ENCODE measurements around the gene ADIRF. TPM values are rescaled to one million over a fixed set of nuclear protein-coding genes. Genes with fewer than 3 reads are reported as not detected.
"Not testable (repeated sequence)": the region's sequence is repeated elsewhere in the genome, so short reads cannot be mapped to it uniquely, and the experiment has no call there.

ADIRF gene
- 543 TPM for total RNA-seq
- long read RNA-seq, transcript ADIRF-201 (3 exons, 917 nt), result major isoform, 88 of 100 reads
- long read RNA-seq, partial matches to known transcripts, result 0 of 100 reads
- long read RNA-seq, other reads (novel, unspliced or antisense), result 11 of 100 reads

GRCh38 chr10:86968271-86968993 lies at the start of gene ADIRF:
ADIRF (plus strand) TSS chr10:86968482; CDS start chr10:86968545, 63 bp downstream.
- peak; percentile 91 for DNase-seq (ENCODE audit: low spot score)

DNA sequence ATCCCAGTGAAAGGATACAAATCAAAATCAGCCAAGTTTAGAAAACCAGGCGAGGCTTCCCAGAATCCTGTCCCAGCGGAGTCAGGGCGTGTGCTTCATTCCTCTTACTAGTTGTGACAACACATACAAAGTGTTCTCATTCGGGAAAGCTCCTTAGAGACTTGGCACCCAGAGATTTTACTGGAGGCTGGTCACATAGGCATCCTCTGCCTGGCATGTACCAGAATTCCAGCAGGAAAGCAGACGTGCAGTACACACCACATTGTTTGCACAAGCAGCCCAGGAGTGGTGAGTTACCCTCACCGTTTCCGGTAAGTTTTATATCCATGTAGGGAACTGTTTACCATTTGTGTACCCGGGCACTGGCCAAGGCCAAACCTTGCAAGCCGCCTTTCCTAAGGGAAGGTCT lies 45.7 kb upstream of the ADIRF start:
- no peak for DNase-seq (ENCODE audit: low spot score)

- no peak for DNase-seq (ENCODE audit: low spot score)
Observed at GRCh38 chr10:86929468-86930380, 38.6 kb upstream of the ADIRF start.

DNA sequence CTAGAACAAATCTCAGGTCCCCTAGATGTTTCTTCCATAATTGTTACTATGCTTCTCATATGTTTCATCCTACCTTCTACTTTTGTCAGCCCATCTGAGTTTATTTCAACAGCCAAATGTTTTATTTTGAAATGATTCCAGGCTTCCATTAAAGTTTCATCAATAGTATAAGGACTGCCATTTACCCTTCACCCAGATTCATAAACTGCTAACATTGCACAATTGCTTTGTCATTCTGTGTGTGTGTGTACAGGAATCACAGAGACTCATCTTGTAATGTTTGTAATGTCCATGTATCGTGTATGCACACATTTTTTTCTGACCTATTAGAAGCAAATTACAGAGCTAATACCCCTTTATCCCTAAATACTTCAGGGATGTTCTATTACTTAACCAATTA lies 36.4 kb upstream of the ADIRF start:
- DNase-seq (ENCODE audit: low spot score), result no peak

GRCh38 chr10:86932674-86933073 lies 35.6 kb upstream of the ADIRF start:
- DNase-seq (ENCODE audit: low spot score), result no peak

GRCh38 chr10:86934162-86934711 lies 34.0 kb upstream of the ADIRF start:
- DNase-seq (ENCODE audit: low spot score), result not testable (repeated sequence)

GRCh38 chr10:86936661-86937501 lies 31.4 kb upstream of the ADIRF start:
- DNase-seq (ENCODE audit: low spot score), result peak; percentile 77

DNA sequence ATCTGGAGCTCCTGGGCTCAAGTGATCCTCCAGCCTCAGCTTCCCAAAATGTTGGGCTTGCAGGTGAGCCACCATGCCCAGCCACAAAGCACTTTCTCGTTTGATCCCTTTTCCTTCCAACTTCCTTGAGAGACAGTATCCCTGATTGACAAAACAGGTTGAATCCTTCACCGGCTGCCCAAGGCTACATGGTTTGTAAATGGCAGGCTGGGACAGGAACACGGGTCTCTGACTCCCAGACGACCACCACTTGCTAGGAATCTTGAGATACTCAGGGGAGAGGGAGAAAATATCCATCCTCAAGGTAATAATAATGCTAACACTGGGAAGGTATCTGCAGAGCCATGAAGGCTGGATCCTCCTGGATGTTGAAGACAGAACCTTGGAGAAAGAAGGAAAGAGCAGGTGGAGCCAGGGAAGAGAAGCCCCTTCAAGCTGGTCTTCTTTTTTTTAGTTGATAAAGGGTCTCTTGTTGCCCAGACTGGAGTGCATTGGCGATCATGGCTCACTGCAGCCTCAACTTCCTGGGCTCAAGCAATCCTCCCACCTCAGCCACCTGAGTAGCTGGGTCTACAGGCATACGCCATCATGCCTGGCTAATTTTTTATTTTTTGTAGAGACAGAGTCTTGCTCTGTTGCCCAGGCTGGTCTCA lies 30.7 kb upstream of the ADIRF start:
- DNase-seq (ENCODE audit: low spot score), result peak; percentile 45

DNA sequence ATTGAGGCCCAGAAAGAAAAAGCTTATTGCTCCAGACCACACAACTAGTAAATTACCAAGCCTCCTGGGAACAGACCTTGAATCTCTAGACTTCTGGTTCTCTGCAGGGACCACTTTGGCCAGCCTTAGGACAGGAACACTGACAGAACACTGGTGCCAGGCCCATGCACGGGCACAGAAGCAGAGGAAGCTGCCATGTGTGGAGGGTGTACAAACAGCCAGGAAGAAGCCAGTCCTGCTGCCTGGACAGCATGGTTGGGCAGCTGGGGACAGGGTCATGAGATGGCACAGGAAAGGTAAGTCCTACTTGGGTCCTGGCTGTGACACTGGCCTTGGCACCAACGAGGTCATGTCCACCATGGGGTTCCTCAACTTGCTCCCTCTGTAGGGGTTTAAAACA lies 30.0 kb upstream of the ADIRF start:
- peak; percentile 41 for DNase-seq (ENCODE audit: low spot score)

- peak; percentile 33 for DNase-seq (ENCODE audit: low spot score)
Observed at GRCh38 chr10:86940076-86940475, 28.2 kb upstream of the ADIRF start.

- peak; percentile 84 for DNase-seq (ENCODE audit: low spot score)
Observed at GRCh38 chr10:86940677-86941076, 27.6 kb upstream of the ADIRF start.

DNA sequence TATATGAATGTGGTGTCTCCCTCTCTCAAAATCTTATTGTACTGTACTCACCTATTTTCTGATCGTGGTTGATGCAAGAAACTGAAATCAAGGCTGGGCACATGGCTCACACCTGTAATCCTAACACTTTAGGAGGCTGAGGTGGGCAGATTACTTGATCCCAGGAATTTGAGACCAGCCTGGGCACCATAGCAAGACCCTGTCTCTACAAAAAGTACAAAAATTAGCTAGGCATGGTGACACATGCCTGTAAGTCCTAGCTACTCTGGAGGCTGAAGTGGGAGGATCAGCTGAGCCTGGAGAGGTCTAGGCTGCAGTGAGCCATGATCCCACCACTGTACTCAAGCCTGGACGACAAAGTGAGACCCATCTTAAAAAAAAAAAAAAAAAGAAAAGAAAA lies 26.9 kb upstream of the ADIRF start:
- DNase-seq (ENCODE audit: low spot score), result no peak

DNA sequence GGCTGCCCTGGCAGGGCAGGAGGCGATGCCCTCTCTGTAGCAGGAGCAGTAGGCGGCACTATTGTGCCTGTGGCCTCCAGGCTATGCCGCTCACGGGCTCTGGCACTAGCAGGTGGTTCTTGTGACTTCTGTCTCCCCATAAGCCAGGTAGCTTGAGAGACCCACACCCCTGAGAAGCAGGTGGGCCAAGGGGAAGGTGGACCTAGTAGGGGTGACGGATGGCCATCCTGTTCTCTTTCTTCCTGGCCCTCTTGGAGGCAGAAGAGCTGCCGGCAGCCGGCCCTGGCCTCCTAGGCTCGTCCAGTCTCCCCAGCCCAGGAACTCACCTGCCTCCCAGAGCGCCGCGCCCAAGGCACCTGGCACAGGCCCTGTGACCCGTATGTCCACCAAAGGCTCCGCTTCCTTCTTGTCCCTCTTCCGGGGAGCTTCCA lies 26.3 kb upstream of the ADIRF start:
- DNase-seq (ENCODE audit: low spot score), result no peak

GRCh38 chr10:86942441-86943315 lies 25.6 kb upstream of the ADIRF start:
- peak; percentile 87 for DNase-seq (ENCODE audit: low spot score)

DNA sequence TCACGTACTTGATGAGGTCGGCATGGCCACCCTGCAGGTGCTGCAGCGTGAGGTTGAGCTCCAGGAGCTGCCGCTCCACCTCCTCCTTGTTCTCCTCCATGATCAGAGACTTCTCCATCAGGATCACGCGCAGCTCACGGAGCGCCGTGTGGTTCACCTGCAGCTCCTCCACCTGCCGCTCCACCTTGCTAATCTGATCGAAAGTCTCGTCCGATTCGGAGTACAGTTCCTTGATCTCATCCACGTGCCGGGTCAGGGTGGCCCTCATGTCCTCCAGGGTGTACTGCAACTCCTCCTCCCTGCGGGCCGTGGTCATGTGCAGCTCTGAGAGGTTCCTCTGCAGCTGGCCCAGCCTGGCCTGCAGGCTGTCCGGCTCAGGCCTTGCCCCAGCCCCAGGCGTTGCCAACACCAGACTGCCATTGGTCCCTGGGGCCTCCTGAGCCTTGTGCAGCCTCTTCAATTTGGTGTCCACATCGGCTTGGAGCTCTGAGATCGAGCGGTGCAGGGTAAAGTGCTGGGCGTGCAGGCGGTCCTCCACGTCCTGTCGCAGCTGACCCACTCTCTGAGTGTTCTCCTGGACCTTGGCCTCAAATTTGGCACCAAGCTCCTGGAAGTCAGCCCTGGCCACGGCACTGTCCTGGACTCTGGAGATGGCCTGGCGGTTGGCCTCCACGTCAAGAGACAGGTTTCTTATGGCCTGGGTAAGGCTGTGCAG lies 24.8 kb upstream of the ADIRF start:
- DNase-seq (ENCODE audit: low spot score), result peak; percentile 86

GRCh38 chr10:86944031-86944419 lies 24.3 kb upstream of the ADIRF start:
- no peak for DNase-seq (ENCODE audit: low spot score)

DNA sequence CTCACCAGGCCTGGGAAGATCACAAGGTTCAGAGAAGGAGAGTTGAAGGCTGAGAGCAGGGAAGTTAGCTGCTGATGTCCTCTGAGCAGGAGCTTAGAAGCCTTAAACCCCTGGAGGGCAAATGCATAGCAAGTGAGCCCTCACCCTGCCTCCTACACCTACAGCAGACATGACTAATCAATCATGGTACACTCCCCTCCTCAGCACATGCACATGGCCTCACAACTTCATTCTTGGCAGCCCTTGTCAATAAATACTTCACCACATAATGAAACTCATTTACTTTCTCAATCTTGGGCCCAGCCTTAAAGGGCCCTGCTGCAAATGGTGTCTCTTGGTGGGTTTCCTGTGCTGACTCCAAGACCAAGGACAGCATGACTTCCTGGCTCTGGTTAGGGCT lies 23.8 kb upstream of the ADIRF start:
- no peak for DNase-seq (ENCODE audit: low spot score)

- DNase-seq (ENCODE audit: low spot score), result peak; percentile 39
Observed at GRCh38 chr10:86944907-86945306, 23.4 kb upstream of the ADIRF start.

Measured in mesenteric fat pad (tissue), 1 donor.